SK-N-MC (cell line): Measurements from ENCODE around the gene FAT3.

Source experiments
- EZH2 ChIP-seq: fragments of 200-600 bp; sonication (generic); IDR thresholded peaks from one replicate; pipeline ENCODE4 v1.6.1; 2017; ENCODE audit warnings: antibody characterized with exemption
- FOXP2 ChIP-seq: optimal IDR thresholded peaks from 2 replicates; pipeline ENCODE3; 2011; ENCODE audit warnings: mild to moderate bottlenecking, moderate library complexity; ENCODE audit not compliant: insufficient read depth; ENCODE audit errors: extremely low read length, control extremely low read depth
- POLR2AphosphoS5 ChIP-seq: IDR thresholded peaks from 2 replicates; pipeline ENCODE4 v1.6.1; 2012; ENCODE audit warnings: mild to moderate bottlenecking, low read depth, low read length, borderline replicate concordance

- TF ChIP-seq EZH2 (no peak), POLR2AphosphoS5 (no peak), FOXP2 (no peak)
These were observed at the start of gene FAT3 for GRCh38 chr11:92224407-92225124.
